NK-92 (cell line): ENCODE measurements around the gene SEZ6.

Experiments
- DNase-seq: peaks from one replicate; lab custom pipeline; 2025; ENCODE audit not compliant: unreplicated experiment; lab: John Stamatoyannopoulos, UW

Gene SEZ6

GRCh38 chr17:29003289-29003688 is 2.5 kb downstream of the SEZ6 start:
- DNase-seq, result no peak

GRCh38 chr17:29002811-29003210 is 3.0 kb downstream of the SEZ6 start:
- DNase-seq, result no peak

DNA sequence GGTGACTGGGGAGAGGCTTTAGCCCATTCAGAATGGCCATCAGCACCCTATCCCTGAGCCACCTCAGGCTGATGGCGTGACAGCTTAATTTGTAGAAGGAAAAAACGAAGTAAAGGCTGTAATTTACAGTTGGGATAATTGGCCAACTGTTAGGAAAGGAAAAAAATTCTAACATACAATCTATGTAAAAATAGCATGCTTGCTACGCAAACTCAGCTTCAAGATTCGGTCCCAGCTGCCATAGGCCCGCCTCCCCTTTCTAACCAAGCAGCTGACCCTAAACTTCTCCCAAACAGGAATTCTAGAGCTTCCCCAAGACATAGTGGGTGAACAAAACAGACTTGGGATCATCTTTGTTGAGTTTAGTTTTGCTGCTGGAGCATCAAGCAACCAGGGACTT is 4.9 kb downstream of the SEZ6 start:
- no peak for DNase-seq

DNA sequence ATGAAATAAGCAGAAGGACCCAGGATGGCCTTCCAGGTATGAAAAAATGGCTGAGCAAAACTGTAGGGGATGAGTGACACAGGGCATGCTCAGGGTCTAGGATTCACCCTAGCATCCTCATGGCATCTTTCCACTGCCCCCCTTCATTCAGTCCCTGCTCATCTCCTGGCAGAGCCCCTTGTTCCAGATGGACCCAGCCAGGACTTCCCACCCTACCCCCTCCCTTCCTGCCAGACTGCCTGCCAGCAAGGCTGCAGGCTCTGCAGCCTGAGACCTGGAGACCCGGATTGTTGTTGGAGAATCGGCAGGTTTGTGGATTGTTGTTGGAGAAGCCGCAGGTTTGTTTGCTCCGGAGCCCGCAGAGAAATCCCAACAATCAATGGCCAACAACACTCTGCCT is 6.6 kb downstream of the SEZ6 start:
- no peak for DNase-seq

GRCh38 chr17:28997806-28998205 is 8.0 kb downstream of the SEZ6 start:
- no peak for DNase-seq

GRCh38 chr17:28996554-28997096 is 9.2 kb downstream of the SEZ6 start:
- DNase-seq, result no peak

GRCh38 chr17:28993645-28994426 is 12.0 kb downstream of the SEZ6 start:
- DNase-seq, result no peak

- no peak for DNase-seq
Measured at GRCh38 chr17:28992625-28993600, 12.9 kb downstream of the SEZ6 start.

DNA sequence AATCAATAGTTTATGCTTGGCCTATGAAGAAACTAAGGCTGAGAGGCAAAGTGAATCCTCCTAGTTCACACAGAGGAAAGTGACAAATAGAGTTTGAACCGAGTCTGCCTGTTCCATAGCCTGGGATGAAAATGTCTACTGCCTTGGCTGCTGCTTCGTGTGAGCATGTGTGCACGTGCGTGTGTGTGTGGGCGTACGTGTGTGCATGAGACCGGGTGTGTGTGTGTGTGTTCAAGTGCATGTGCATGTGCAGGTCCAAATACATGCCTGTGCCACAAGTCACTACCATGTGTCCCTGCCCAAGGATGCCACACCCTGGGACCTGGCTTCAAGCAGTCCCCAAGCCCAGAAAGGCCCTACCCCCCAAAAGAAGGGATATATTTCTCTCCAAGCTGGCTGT is 13.6 kb downstream of the SEZ6 start:
- DNase-seq, result no peak

DNA sequence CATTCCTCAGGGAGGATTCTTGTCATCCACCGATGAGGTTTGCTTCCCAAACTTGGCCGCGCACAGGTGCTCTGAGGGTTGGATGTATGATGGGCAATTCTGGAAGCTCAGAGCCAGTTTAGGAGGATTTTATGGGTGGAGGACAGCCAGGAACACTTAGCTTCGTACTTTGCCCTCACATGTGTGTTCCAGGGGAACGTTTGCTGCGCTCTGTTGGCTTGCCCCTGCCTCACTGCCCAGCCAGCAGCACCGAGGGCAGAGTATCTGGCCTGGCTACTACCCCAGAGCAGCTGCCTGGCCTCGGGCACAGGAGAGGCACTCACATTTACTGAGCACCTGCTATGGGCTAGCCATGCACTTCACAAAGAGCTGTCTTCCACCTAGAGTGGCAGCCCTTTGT is 14.1 kb downstream of the SEZ6 start:
- no peak for DNase-seq

GRCh38 chr17:28989028-28989427 is 16.8 kb downstream of the SEZ6 start:
- DNase-seq, result no peak

DNA sequence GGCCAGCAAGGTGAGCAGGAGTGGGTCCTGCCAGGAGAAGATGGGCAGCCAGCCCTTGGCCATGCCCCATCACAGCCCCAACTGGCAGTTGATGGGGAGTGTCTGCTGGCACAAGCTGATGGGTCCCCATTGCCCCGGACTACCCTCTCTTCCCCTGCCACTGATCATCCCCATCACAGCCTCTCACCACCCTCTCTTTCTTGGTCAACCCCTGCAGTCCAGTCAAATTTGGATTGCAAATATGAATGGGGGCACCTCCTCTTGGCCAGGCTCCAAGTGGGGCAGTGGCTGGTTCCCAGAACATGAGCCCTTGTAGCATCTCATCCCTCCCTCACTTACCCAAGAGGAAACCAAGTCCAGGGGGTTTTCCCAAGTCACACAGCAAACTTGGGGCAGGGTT is 17.4 kb downstream of the SEZ6 start:
- no peak for DNase-seq

- DNase-seq, result no peak
Measured at GRCh38 chr17:28986714-28987655, 18.8 kb downstream of the SEZ6 start.

GRCh38 chr17:28985950-28986713 is 19.7 kb downstream of the SEZ6 start:
- DNase-seq, result no peak

DNA sequence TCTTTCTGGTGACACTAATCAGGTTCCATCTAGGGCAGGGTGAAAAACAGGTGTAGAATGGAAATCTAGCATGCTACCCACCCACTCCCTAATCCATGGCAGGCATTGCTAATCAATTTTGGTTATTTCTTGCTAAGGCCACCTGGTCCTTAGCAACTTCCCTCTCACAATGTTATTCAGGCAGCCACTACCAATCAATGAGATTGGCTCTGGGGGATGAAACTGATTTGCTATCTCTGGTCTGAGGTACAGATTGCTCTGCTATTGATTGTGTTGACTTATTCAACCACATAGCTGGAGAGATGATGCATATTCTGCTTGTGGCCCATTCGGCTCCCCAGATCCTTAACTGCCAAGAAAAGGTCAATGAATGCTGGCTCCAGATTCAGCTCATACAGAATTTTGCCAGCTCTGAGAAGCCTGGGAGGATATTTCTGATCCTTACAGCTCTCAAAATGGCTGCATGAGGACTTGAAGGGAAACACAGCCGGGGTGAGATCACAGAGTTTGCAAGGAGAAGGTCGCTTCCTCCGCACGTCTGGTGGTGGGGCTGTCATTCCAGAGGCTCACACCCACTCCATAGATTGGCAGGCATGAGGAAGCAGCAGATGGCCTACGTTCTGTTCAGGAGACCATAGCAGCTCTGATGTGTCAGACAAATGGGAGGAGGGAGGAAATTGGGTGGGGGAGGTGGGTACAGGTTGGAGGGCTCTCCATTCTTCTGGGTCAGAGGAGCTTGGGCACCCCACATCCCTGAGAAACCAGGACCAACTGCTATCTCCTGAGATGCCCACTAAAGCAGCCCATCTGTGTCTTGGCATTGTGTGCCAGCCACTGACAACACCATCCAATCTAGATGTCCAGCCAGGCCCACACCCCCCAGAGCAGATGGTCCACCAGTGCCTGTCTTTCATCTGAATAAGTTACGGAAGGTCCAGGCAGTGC is 22.3 kb downstream of the SEZ6 start:
- no peak for DNase-seq

- no peak for DNase-seq
Measured at GRCh38 chr17:28982131-28982793, 23.6 kb downstream of the SEZ6 start.

- DNase-seq, result no peak
Measured at GRCh38 chr17:28978356-28978964, 27.4 kb downstream of the SEZ6 start.
